SU-DHL-6 (cell line): ENCODE data around the gene TNFRSF4.

Source experiments
- H2AFZ ChIP-seq: fragments of 200-600 bp; sonication (generic); 2 replicates; pipeline ENCODE4 v1.6.1; 2014; ENCODE audit warnings: low read depth, mild to moderate bottlenecking, moderate library complexity, mixed read lengths, antibody characterized with exemption, low read length; ENCODE audit not compliant: severe bottlenecking
- H3F3A ChIP-seq: fragments of 200-600 bp; shearing (Covaris generic); 2 replicates; pipeline ENCODE4 v1.6.0; 2016; ENCODE audit warnings: antibody characterized with exemption, mild to moderate bottlenecking; ENCODE audit not compliant: insufficient read depth
- H3K27ac ChIP-seq: fragments of 200-600 bp; sonication (generic); 2 replicates; pipeline ENCODE4 v1.5.1; 2016; ENCODE audit warnings: low read depth, mild to moderate bottlenecking, low read length, moderate library complexity, mixed read lengths
- H3K27me3 ChIP-seq: fragments of 200-600 bp; sonication (generic), shearing (Covaris generic); 2 replicates; pipeline ENCODE4 v1.6.0; 2014; ENCODE audit warnings: mild to moderate bottlenecking, low read length
- H3K36me3 ChIP-seq: fragments of 200-600 bp; sonication (generic); 2 replicates; pipeline ENCODE4 v1.6.1; 2014; ENCODE audit warnings: mild to moderate bottlenecking, low read length, mixed read lengths
- H3K4me2 ChIP-seq: fragments of 300-600, 200-600 bp; shearing (Covaris generic), sonication (generic); 2 replicates; pipeline ENCODE4 v1.6.0; 2014; ENCODE audit warnings: low read length, low read depth, mild to moderate bottlenecking; ENCODE audit not compliant: poor library complexity, severe bottlenecking
- H3K4me3 ChIP-seq: fragments of 200-600 bp; sonication (generic); 2 replicates; pipeline ENCODE4 v1.5.1; 2014; ENCODE audit warnings: antibody characterized with exemption, low read length, mild to moderate bottlenecking, mixed read lengths; ENCODE audit not compliant: insufficient read depth, poor library complexity, severe bottlenecking
- H3K79me2 ChIP-seq: fragments of 200-600 bp; sonication (generic); 2 replicates; pipeline ENCODE4 v1.6.1; 2014; ENCODE audit warnings: mild to moderate bottlenecking, low read length, moderate library complexity; ENCODE audit not compliant: insufficient read depth
- H3K9ac ChIP-seq: fragments of 200-600 bp; sonication (generic); 2 replicates; pipeline ENCODE4 v1.7.0; 2014; ENCODE audit warnings: mild to moderate bottlenecking, low read length
- H3K9me2 ChIP-seq: fragments of 200-600 bp; sonication (generic); replicated peaks from 2 replicates; pipeline ENCODE4 v1.6.1; 2014; ENCODE audit warnings: low read length; ENCODE audit not compliant: insufficient read depth
- H3K9me3 ChIP-seq: fragments of 200-600 bp; sonication (generic); 2 replicates; pipeline ENCODE4 v1.6.1; 2014; ENCODE audit warnings: low read length, mixed read lengths; ENCODE audit not compliant: insufficient read depth
- H4K20me1 ChIP-seq: fragments of 200-600 bp; sonication (generic); 2 replicates; pipeline ENCODE4 v1.6.1; 2014; ENCODE audit warnings: low read depth, mild to moderate bottlenecking, antibody characterized with exemption, low read length, moderate library complexity, mixed read lengths
- EZH2phosphoT487 ChIP-seq: fragments of 200-600 bp; sonication (generic), shearing (Covaris generic); conservative IDR thresholded peaks from 2 replicates; pipeline ENCODE4 v1.6.1; 2018; ENCODE audit warnings: mild to moderate bottlenecking, antibody characterized with exemption, low read length, moderate library complexity, mixed read lengths
- TF ChIP-seq, protein P1 (sequence below): fragments of 200-600 bp; sonication (generic); IDR thresholded peaks from one replicate; pipeline ENCODE4 v1.5.1; 2017; ENCODE audit warnings: antibody characterized with exemption, mild to moderate bottlenecking, low read length, moderate library complexity; ENCODE audit not compliant: insufficient read depth, poor library complexity, severe bottlenecking

The TNFRSF4 gene

DNA sequence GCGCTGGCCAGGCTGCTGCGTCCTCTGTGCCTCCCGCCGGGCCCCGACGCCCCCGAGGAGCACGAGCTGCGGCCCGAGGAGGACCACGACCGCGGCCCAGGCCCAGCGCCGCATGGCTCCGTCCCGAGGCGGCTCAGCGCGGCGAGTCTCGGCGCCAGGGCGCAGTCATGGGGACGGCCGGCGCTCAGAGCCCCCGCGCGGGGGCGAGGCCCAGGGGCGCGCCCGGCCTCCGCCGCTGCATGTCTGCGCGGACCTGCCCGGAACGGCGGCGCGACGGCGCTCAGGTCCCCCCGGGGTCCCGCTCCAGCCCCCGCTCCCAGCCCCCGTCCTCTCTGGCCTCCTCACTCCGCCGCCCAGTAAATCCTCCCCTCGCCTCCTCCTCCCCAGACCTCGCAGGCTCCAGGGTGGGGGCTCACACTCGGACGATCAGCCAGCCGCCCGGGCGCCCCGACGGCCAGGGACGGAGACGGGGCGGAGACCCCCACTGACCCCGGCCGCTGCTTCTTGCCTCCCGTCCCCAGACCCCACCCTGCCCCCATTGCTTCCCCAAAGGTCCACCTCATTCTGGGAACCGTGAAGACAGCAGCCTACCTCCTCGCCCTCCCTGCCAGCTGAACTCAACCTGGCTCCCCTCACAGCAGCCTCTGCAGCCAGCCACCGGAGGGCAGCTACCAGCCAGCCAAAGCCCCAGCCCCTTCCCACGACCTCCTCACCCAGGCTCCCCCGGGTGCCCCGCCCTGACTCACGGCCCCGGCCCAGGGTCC, 32.8 kb upstream of the TNFRSF4 start, which contains the start of gene C1QTNF12:
Gene C1QTNF12 (minus strand): TSS at position 146 of the 764 bp plus-strand sequence. CDS start 32 bp downstream, at position 114.
- TF ChIP-seq, protein P1, sequence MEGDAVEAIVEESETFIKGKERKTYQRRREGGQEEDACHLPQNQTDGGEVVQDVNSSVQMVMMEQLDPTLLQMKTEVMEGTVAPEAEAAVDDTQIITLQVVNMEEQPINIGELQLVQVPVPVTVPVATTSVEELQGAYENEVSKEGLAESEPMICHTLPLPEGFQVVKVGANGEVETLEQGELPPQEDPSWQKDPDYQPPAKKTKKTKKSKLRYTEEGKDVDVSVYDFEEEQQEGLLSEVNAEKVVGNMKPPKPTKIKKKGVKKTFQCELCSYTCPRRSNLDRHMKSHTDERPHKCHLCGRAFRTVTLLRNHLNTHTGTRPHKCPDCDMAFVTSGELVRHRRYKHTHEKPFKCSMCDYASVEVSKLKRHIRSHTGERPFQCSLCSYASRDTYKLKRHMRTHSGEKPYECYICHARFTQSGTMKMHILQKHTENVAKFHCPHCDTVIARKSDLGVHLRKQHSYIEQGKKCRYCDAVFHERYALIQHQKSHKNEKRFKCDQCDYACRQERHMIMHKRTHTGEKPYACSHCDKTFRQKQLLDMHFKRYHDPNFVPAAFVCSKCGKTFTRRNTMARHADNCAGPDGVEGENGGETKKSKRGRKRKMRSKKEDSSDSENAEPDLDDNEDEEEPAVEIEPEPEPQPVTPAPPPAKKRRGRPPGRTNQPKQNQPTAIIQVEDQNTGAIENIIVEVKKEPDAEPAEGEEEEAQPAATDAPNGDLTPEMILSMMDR: no peak
- no peak for TF ChIP-seq EZH2phosphoT487
- Histone ChIP-seq H3K9me3 (no peaks in the 10 kb centered on the region), H3K27me3 (no peaks in the 10 kb centered on the region), H3K4me2 (no peak within 1 kb of the TSS), H4K20me1 (no peaks in the 10 kb centered on the region), H3F3A (no peaks in the 10 kb centered on the region), H3K9me2 (no peaks in the 10 kb centered on the region), H3K79me2 (no peaks in the 10 kb centered on the region), H3K4me3 (no peak within 1 kb of the TSS), H2AFZ (no peak within 1 kb of the TSS), H3K36me3 (no peaks in the 10 kb centered on the region), H3K27ac (no peak within 1 kb of the TSS), H3K9ac (no peak within 1 kb of the TSS)

DNA sequence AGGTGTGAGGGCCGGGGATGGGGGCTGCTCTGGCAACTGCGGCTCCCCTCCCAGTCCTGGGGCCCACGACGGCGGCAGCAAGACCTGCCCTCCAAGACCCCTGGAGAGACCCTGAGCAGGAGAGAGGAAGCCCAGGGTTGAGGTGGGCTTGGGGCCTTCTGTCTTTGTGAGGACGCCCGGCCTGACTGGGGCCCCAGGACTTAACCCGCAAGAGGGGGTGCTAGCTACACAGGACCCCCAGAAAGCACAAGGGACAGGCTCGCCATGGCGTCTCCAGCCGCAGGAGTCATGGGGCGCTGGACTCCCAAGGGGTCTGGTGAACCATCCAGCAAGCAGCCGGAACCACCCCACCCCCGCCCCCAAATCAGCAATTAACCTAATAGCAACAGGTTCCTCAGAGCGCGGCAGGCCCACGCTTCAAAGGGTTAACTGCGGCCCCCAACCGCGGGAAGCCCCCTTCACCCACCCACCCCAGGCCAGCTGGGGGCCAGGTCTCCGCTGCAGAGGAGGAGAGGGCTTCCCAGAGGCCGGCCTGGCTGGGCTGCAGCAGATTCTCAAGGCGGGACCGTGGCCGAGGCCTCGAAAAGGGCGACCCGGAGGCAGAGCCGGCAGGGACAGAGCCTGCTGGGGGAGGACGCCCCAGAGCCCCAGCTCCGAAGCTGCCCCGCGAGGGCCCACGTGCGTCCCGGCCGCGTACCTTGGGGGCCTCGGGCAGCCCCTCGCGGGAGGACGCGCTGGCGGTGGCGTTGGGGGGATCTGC, 32.0 kb upstream of the TNFRSF4 start:
- H3K9ac ChIP-seq: no peak overlapping the region
- no peak overlapping the region for H3K27ac ChIP-seq

DNA sequence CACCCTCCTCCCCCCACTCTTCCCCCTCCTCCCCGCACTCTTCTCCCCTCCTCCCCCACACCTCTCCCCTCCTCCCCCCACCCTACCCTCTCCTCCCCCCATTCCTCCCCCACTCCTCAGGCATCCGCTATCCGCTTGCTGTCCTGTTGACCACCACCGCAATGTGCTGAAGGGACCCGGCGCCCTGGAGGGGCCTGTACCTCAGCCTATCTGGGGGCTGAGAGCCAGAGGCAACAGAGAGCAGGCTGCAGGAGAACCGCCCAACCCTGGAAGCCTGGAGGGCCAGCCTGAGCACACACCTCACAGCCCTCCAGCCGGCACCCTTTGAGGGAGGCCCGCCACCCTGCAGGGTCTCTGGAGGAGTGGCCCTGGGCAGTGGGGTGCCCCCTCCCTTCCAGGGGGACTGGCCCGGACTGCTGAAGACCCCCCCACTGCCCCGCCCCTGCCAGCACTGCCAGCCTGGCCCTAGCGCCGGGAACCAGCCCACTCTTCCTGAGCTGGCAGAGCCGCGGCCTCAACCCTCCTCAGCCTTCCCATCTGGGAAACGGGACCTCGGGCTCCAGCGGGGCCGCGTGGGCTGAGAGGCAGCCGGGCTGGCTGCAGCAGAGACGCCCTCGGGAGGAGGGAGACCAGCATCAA, 31.3 kb upstream of the TNFRSF4 start:
- no peaks in the 10 kb centered on the region for H3F3A ChIP-seq
- H3K9me3 ChIP-seq: no peaks in the 10 kb centered on the region
- no peak for TF ChIP-seq EZH2phosphoT487
- TF ChIP-seq, protein P1: no peak
- no peaks in the 10 kb centered on the region for H3K9me2 ChIP-seq
- no peak overlapping the region for H3K9ac ChIP-seq
- H3K79me2 ChIP-seq: no peaks in the 10 kb centered on the region
- no peak overlapping the region for H3K4me2 ChIP-seq
- H3K27me3 ChIP-seq: no peaks in the 10 kb centered on the region
- no peak overlapping the region for H2AFZ ChIP-seq
- H3K36me3 ChIP-seq: no peaks in the 10 kb centered on the region
- no peak overlapping the region for H3K27ac ChIP-seq
- H3K4me3 ChIP-seq: no peak overlapping the region
- no peaks in the 10 kb centered on the region for H4K20me1 ChIP-seq

More for the DNA sequence above, 32.0 kb upstream of the TNFRSF4 start:
- H3K4me3 ChIP-seq: no peak overlapping the region
- no peaks in the 10 kb centered on the region for H3K9me2 ChIP-seq
- no peaks in the 10 kb centered on the region for H4K20me1 ChIP-seq
- no peak overlapping the region for H2AFZ ChIP-seq
- H3K79me2 ChIP-seq: no peaks in the 10 kb centered on the region
- TF ChIP-seq, protein P1: no peak
- TF ChIP-seq EZH2phosphoT487: no peak
- H3K36me3 ChIP-seq: no peaks in the 10 kb centered on the region
- no peaks in the 10 kb centered on the region for H3F3A ChIP-seq
- H3K4me2 ChIP-seq: no peak overlapping the region
- H3K27me3 ChIP-seq: no peaks in the 10 kb centered on the region
- no peaks in the 10 kb centered on the region for H3K9me3 ChIP-seq
